ENCODE data around the gene CD8B.

- TF ChIP-seq ZNF274 (IDR thresholded peaks at IDR 0.05; ENCODE audit: low read depth, low read length), result no peak
- no peak for TF ChIP-seq REST (IDR thresholded peaks at IDR 0.05; ENCODE audit: low read depth)
- no peak for TF ChIP-seq EZH2 (IDR thresholded peaks at IDR 0.05)
- TF ChIP-seq CTCF (IDR thresholded peaks at IDR 0.05 in 2 of 3, conservative IDR thresholded peaks at IDR 0.05 in 1 of 3; ENCODE audit: borderline replicate concordance in 1 of 3, insufficient read depth in 1 of 3, low read depth in 2 of 3, low read length in 2 of 3), result no peak
- no peak for TF ChIP-seq POLR2AphosphoS5 (IDR thresholded peaks at IDR 0.05; ENCODE audit: low read depth, low read length)
- TF ChIP-seq POLR2A (IDR thresholded peaks at IDR 0.05; ENCODE audit: borderline replicate concordance, extremely low read depth, insufficient read depth, insufficient read length), result no peak
- TF ChIP-seq MAX (IDR thresholded peaks at IDR 0.05), result no peak
- TF ChIP-seq EZH2phosphoT487 (IDR thresholded peaks at IDR 0.05; ENCODE audit: borderline replicate concordance), result no peak
- TF ChIP-seq EGR1 (IDR thresholded peaks at IDR 0.05; ENCODE audit: low read depth), result no peak
- TF ChIP-seq ELF1 (IDR thresholded peaks at IDR 0.05; ENCODE audit: borderline replicate concordance, low read depth), result no peak
- TF ChIP-seq RAD21 (IDR thresholded peaks at IDR 0.05; ENCODE audit: low read depth), result no peak
- no peak for TF ChIP-seq ZBTB33 (IDR thresholded peaks at IDR 0.05; ENCODE audit: extremely low read depth, insufficient replicate concordance, low read length)
Observed at GRCh38 chr2:86790134-86790675, 71.5 kb downstream of the CD8B start.
